GM18499 (cell line): Measurements from ENCODE around the gene LEMD3.

Source experiments
- ATAC-seq: cut with Tn5 transposase; IDR thresholded peaks from one replicate; pipeline ENCODE4 v1.9.1; 2021; ENCODE audit warnings: moderate number of reproducible peaks; ENCODE audit not compliant: insufficient read depth, unreplicated experiment

Gene LEMD3

DNA sequence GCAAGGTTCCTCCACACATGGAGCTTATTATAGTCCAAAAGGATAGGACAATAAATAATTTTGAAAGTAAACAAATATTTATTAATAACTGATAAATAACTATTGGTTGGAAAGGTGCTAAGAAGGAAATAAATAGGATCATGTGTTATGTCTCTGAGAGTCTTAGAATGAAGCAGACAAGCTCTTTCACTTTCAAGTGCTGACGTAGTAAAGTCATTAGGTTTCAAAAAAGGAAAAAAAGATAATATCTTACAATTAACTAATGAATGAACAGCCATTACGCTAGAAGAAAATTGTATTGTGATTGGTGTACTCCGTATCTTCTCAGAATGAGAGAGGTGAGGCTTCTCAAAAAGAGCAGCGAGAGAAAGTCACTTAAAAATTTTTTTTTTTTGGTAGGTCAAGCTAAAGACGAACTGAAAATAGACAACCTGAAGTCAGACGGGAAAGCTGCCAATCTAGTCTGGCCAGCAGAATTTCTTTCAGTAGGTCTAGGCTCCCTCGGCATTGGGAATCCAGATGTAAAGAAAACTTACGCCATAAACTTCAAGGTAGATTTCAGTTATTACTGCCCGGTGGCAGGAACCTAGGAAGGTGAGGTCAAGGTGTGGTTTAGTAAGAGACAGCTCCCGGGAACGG, 583 bp upstream of the LEMD3 start:
- ATAC-seq = no peak

DNA sequence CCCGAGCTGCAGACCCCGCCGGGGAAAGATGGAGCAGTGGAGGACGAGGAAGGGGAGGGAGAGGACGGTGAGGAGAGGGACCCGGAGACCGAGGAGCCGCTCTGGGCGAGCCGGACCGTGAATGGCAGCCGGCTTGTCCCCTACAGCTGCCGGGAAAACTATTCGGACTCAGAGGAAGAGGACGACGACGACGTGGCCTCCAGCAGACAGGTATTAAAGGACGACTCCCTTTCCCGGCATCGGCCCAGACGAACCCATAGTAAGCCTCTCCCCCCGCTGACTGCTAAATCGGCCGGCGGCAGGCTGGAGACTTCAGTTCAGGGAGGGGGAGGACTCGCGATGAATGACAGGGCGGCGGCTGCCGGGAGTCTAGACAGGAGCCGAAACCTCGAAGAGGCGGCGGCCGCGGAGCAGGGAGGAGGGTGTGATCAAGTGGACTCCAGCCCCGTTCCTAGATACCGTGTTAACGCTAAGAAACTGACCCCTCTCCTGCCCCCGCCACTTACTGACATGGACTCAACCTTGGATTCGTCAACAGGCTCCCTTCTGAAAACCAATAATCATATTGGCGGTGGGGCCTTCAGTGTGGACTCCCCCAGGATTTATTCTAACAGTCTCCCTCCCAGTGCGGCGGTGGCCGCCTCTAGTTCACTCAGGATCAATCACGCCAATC, 962 bp downstream of the LEMD3 start:
- no peak for ATAC-seq

DNA sequence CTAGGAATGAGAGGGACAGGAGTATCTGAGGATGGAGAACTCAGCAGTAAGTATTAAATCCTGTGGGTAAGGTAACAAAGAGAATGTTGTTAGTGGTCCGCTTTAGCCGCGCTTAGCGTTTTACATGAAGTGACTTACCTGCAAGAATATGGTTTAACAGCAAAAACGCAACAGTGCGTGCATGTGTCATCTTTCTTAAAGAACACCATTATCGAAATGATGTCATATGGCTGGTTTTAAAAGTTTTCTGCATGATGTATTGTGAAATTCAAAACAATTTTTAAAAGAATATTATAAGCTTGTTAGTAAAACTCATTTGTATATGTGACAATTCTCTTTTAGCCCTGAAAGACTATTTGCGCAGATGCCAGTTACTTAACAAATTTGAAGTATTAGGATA, 1.7 kb downstream of the LEMD3 start:
- ATAC-seq = no peak

DNA sequence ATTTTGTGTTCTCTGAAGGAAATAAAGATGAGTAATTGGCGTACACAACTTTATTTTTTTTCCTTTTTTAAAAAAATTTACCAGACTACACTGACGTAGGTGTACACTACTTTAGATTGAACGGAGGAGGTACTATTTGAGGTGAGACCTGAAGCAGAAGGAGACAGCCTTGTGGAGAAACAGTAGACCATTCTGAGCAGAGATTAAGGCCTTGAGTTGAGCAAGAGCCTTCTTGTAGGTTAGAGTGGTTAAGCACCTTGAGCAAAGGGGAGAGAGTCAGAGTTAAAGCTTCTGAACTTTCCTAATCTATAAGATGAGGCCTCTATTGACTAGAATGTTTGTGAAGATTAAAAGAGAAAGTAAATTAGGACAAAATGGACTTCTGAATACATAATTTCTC, 2.5 kb downstream of the LEMD3 start:
- ATAC-seq = no peak

DNA sequence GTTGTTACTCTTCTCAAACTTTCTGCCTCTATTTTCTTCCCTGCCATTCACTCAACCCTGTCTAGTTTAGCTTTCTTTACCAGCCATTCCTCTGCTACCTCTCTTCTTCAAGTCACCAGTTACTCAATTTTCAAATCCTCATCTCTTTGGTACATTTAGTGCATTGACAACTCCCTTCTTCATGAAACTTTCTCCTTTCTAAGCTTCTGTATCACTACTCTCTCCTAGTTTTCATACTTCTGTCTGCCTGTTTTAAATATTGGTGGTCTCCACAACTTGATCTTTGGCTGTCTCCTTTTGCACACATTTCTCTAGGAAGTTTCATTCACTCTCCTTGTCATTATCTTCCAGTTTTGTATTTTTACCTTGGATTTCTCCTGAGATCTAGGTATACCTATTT, 6.0 kb downstream of the LEMD3 start:
- ATAC-seq = no peak

DNA sequence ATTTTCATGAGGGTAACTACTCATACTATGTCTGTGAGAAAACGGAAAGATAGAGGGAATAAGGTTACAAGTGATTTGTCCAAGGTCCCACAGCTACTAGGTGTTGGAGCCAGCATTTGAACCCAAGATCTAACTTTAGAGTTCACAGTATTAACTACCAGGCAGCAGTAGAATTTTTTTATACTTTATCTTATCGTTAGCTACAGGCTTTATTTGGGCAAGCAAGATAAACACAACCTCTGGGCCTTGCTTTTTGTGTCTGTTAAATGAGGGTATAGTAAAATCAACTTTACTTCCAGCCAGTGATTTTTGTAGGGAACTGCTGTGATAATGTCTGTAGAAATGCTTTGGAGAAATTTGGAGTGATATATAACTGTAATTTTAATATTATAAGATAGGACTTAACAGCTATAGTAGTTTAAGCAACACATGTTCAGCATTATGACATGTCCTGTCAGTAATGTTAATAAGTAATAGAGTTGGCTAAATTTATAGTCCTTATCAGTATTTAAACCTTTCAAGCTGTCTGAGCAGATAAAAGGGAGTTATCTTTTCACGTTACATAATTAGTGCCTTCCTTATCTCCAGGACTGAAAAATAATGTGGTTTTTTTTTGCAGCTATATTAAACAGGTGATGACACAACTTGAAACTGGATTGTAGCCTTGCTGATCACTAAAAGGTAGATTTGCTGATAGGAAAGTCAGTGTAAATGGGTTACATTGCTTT, 12.8 kb downstream of the LEMD3 start:
- no peak for ATAC-seq

DNA sequence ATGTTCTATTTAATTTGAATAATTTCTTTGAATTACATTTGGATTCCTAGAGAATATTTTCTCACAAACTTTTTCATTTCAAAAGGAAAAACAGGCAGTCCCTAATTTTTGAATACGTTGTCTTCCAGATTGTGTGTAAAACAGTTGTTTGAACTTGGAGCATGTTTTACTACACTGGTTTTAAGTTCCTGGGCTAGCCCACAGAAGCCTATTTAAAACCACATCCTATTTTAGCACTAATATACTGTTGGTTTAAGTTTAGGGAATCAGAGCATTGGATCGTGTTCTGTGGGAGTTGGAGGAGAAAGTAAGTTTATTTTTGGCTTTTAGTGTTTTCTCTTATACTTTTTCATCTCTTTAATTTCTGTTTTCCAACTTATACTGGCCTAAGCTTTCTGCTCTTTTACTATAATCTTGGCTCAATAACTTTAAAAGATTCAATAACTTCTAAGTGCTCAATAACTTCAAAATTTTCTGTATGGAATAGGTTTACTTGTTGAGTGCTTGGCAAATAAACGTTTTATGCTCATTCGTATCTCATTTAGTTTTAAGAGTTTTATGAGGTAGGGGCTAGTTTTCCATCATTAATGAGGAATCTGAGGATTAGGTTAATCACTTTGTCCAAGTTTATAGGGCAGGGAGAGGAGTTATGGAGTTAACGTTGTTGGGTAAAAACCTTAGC, 14.9 kb downstream of the LEMD3 start:
- no peak for ATAC-seq

DNA sequence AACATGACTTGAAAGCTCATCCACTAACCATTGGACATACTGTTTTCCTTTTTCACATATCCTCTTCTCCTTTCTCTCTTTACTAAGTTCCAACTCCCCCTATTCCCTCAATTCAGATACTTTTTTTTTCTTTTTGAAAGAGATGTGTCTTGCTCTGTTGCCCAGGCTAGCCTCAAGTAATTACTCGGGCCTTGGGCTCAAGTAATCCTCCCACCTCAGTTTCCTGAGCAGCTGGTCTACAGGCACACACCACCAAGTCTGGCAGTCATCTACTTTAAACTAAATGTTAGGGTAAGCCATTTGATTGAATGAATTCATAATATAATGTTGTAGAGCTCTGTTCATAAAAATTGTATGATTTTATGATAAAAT, 15.5 kb downstream of the LEMD3 start:
- ATAC-seq = no peak

DNA sequence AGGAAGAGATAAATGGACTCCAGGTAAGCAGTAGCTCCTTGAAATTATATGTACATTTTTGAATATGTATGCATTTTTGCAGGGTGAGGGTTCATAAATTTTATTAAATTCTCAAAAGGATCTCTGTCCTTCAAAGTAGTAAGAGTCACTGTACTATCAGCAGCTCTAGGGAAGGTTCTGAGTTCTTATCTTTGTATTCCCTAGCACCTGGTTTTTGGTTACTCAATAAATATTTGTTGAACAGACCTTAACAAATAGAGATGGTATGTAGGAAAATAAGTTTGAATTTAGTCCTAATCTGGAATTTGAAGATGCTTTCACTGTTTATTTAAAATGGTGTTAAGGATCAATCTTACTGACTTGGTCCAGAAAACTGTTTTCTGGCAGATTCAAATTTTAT, 18.3 kb downstream of the LEMD3 start:
- no peak for ATAC-seq

DNA sequence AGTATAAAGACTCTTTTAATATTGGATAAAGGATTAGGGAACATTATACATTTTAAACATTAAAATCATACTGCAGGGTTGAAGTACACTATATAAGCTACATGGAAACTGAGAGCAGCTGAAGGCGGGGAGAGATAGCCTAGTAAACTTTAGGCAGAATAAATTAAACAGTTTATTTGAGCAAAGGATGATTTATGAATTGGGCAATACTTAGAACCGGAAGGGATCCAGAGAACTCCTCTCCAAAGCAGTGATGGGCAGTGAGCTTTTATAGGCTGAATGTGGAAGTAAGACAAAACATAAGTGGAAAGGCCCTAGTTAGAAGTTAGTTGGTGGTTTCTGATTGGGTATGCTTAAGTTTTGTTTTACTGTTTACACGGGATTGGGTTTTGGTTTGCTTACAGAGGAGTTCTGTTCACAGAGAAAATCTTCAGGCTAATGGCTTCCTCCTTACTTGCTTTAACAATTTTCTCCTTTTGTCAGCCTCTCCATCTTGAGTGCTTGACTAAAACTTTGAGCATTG, 18.9 kb downstream of the LEMD3 start:
- ATAC-seq = no peak

DNA sequence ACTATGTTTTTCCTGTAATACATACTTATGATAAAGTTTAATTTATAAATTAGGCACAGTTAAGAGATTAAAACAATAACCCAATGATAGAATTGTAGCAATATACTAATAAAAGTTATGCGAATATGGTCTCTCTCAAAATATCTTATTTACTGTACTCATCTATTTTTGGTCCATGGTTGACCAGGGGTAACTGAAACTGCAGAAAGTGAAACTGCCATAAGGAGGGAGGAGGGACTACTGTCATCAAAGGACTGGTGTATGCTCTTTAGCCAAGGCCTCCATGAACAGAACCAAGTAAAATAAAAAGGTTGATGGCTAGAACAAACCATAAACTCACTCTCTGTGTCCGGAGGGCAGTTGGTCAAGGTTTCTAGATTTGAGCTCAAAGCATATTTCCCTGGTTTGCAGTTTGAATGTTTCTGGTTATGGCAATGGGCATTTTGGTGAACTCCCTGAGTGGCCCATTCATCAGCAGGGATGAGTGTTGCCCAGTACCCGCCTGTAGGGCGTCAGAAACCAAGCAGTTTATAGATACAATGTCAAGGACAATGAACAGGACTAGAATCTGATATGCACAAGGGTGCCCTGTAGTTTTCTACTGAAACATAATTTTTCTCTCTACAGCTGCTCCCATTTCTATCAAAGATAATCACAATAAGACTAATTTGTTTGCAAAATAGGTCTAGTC, 19.8 kb downstream of the LEMD3 start:
- peak; percentile 93 for ATAC-seq

DNA sequence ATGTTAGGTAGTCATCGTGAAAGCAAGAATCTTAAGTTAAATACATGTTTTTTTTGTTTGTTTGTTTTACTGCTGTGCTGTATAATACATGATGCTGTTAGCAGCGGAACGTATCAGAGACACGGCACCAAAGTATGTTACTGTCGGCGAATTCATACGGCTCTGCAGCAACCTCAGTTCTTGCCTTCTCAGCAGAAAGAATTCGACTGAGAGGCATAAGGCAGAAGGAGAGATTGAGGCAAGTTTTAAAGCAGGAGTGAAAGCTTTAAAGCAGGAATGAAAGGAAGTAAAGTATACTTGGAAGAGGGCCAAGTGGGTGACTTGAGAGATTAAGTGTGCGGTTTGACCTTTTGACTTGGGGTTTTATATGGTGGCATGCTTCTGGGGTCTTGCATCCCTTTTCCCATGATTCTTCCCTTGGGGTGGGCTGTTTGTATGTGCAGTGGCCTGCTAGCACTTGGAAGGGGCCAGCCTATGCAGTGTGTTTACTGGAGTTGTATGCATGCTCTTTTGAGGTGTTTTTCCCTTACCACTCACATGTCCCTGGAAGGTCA, 23.7 kb downstream of the LEMD3 start:
- ATAC-seq = no peak

DNA sequence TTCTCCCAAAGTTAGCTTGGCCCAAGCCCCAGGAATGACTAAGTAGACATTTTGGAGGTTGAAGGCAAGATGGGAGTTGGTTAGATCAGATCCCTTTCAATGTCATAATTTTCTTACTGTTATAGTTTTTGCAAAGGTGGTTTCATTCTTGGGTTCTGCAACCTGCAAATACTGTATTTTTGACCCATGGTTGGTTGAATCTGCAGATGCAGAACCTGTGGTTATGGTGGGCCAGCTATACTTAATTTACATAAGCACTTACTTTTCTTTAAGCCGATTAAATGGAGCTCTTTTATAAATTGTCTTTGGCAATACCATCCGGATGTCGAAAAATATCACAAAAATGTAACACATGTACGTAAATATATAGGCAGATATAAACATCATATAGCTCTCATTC, 25.6 kb downstream of the LEMD3 start:
- no peak for ATAC-seq

DNA sequence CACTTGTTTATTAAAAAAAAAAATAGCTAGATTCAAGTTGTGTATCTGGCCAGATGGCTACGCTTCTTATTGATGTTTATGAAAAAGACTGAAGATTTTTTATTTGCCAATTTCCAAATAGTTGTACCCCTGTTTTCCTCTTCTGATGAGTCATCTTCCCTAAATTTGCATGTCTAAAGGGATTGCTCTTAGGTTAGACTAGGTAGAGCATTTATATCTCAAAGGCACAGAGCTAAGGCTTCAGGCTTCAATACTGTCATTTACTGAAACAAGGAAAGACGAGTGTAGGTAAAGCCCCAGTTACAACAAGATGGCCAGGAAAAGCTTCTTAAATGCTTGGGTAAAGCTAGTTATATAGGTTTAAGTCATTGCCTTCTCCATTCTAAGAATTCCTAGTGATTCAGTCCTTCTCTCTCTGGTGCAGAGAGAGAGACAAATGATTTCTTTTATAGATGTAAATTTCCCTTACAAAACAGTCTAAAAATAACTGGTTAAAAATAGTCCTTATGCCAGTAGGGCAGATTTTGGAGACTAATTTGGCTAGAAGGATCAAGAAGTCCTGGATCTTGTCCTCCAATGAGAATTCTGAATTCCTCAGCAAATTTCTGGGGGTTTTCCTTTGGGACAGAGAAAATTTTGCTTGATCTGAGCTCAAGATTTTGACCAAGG, 26.1 kb downstream of the LEMD3 start:
- no peak for ATAC-seq

DNA sequence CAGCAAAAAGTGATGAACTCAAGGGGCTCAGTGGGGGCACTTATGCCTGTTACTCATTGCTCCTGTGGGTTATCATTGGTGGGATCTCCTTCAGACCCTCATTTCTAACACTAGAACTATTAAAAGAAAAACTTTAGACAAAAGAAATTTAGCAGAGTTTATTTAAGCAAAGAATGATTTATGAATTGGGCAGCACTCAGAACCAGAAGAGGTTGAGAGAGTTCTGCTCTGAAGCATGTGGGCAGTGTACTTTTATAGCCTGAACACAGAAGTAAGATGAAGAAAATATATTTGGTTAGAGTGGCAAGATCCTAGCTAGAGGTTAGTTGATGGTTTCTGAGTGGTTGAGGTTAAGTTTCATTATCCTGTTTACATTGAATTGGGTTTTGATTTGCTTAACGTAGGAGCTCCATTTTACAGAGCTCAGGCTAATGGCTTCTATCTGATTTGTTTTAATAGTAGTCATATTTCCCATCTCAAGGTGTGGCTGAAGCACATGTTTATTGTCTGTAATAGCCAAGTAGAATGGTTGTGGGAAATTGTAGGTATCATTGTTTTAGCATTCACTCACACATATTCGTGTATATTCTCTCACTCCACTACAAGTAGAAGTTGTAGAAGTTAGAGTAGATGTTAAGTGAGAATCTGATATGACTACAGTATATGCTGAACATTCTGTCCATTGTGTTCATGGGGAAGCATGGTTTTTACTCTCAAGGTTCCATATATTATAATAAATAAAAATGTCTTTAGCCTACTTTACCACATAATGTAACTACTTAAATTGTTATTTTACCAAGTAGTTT, 27.6 kb downstream of the LEMD3 start:
- no peak for ATAC-seq

DNA sequence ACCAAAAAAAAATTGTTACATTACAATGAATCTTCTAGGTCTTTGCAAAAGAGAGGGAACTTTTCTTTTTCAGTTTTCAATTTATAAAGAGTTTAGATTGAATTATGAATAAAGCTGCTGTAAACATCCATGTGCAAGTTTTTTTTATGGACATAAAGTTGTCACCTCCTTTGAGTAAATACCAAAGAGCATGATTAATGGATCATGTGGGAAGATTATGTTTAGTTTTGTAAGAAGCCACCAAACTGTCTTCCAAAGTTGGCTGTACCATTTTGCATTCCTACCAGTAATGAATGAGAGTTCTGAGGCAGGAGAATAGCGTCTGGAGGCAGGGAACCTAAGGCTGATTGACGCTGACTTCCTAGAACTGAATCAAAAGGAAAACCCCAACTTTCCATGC, 30.2 kb downstream of the LEMD3 start:
- no peak for ATAC-seq

DNA sequence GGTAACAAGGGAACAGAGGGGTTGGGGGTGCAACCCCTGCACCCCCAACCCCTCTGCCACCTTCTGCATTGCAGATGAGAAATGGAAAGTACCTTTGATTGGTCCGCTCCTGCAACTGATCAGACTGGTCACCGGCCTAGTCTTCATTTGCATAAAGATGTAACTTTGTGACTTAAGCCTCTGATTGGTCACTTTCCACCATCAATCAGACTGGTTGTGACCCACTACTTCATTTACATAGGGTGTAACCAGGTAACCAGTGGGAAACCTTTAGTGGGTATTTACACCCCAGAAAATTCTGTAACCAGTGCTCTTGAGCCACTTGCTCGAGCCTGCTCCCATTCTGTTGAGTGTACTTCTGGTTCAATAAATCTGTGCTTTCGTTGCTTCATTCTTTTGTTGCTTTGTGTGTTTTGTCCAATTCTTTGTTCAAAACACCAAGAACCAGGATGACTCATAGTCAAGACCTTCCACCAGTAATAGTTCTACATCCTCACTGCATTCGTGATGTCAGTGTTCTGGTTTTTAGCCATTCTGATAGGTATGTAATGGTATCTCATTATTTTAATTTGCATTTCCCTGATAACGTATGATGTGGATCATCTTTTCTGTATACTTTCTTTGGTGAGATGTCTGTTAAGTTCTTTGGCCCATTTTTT, 30.8 kb downstream of the LEMD3 start:
- ATAC-seq = no peak

DNA sequence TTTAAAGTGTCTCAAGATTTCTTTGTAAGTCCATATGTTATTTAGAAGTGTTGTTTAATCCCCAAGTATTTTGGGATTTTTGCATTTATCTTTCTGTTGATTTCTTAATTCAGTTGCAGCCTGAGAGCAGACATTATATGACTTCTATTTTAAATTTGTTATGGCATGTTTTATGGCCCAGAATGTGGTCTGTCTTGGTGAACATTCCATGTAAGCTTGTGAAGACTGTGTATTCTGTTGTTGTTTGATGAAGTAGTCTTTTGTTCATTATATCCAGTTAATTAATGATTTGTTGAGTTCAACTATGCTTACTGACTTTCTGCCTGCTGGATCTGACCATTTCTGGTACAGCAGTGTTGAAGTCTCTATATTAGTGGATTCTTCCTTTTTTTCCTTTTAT, 34.0 kb downstream of the LEMD3 start:
- no peak for ATAC-seq
